Measurements from ENCODE around the gene HOXC11. TPM values are rescaled to one million over a fixed set of nuclear protein-coding genes. Genes with fewer than 3 reads are reported as not detected.

Gene HOXC11
- total RNA-seq, 1 experiment from 2014 or later: 2.4 TPM

- DNase-seq: no peak
- Histone ChIP-seq H4K20me1 (ENCODE audit: insufficient read depth) (no peaks in the 10 kb centered on the region), H3K36me3 (ENCODE audit: low read depth) (peaks cover 5% of the 10 kb centered on the region; the same call in 1 of the 2 replicates), H3K27me3 (ENCODE audit: insufficient read depth, low read depth) (no peaks in the 10 kb centered on the region), H3K79me2 (ENCODE audit: low read depth) (peaks cover 7% of the 10 kb centered on the region; the same call in 1 of the 2 replicates), H3K4me3 (no peak overlapping the region), H3F3A (ENCODE audit: insufficient read depth, low read depth) (peaks cover 23% of the 10 kb centered on the region; the same call in 1 of the 2 replicates), H3K4me1 (replicated peaks; ENCODE audit: insufficient read depth) (peaks cover 23% of the 10 kb centered on the region), H3K9me2 (ENCODE audit: insufficient read depth) (no peaks in the 10 kb centered on the region), H2AFZ (no peak overlapping the region), H3K9me3 (ENCODE audit: insufficient read depth, low read depth) (no peaks in the 10 kb centered on the region), H3K27ac (no peak overlapping the region), H3K4me2 (no peak overlapping the region)
- TF ChIP-seq CTCF (conservative IDR thresholded peaks at IDR 0.05): no peak
- no peak for TF ChIP-seq EZH2 (IDR thresholded peaks at IDR 0.05; ENCODE audit: low read depth)
- CTCF ChIA-PET: interaction anchor here (0.7 kb wide), 1 partner anchor 180 kb away, joined by 3 read pairs; no protein-coding TSS in a partner anchor
- BruUV-seq (replicated peaks): no TSS peak
- POLR2A ChIA-PET (ENCODE audit: unreplicated experiment): no interaction called here
- intact Hi-C loops (cut with micrococcal nuclease; ENCODE audit: unreplicated experiment): loop anchor here (5.0 kb wide), 1 partner anchor 83 kb away; no protein-coding TSS in a partner anchor
These were observed 23.1 kb upstream of the HOXC11 start for GRCh38 chr12:53949631-53950436.

- intact Hi-C loops (cut with micrococcal nuclease; ENCODE audit: unreplicated experiment): loop anchor here (5.0 kb wide), 1 partner anchor 83 kb away; no protein-coding TSS in a partner anchor
- Histone ChIP-seq H3K36me3 (ENCODE audit: low read depth) (peaks cover 2% of the 10 kb centered on the region; the same call in 1 of the 2 replicates), H3F3A (ENCODE audit: insufficient read depth, low read depth) (peaks cover 23% of the 10 kb centered on the region; the same call in 1 of the 2 replicates), H3K9me3 (ENCODE audit: insufficient read depth, low read depth) (no peaks in the 10 kb centered on the region), H3K4me3 (no peak overlapping the region), H3K4me1 (replicated peaks; ENCODE audit: insufficient read depth) (peaks cover 23% of the 10 kb centered on the region), H4K20me1 (ENCODE audit: insufficient read depth) (no peaks in the 10 kb centered on the region), H2AFZ (no peak overlapping the region), H3K4me2 (no peak overlapping the region), H3K79me2 (ENCODE audit: low read depth) (peaks cover 6% of the 10 kb centered on the region; the same call in 1 of the 2 replicates), H3K9me2 (ENCODE audit: insufficient read depth) (no peaks in the 10 kb centered on the region), H3K27ac (no peak overlapping the region), H3K27me3 (ENCODE audit: insufficient read depth, low read depth) (no peaks in the 10 kb centered on the region)
- POLR2A ChIA-PET (ENCODE audit: unreplicated experiment): no interaction called here
- DNase-seq: no peak
- TF ChIP-seq CTCF (conservative IDR thresholded peaks at IDR 0.05): peak; percentile 29; the same call in 1 of the 2 replicates
- TF ChIP-seq EZH2 (IDR thresholded peaks at IDR 0.05; ENCODE audit: low read depth): no peak
- no TSS peak for BruUV-seq (replicated peaks)
- CTCF ChIA-PET: interaction anchor here (0.7 kb wide), 1 partner anchor 181 kb away, joined by 3 read pairs; no protein-coding TSS in a partner anchor
These were observed 22.5 kb upstream of the HOXC11 start for GRCh38 chr12:53950437-53950773.

GRCh38 chr12:53950789-53951576 lies 21.9 kb upstream of the HOXC11 start:
- no peak overlapping the region for H2AFZ ChIP-seq
- POLR2A ChIA-PET (ENCODE audit: unreplicated experiment): no interaction called here

More at GRCh38 chr12:53950789-53951576, 21.9 kb upstream of the HOXC11 start:
- Histone ChIP-seq H4K20me1 (ENCODE audit: insufficient read depth) (no peaks in the 10 kb centered on the region), H3K4me2 (no peak overlapping the region), H3K79me2 (ENCODE audit: low read depth) (peaks cover under 1% of the 10 kb centered on the region; the same call in 1 of the 2 replicates), H3K9me3 (ENCODE audit: insufficient read depth, low read depth) (no peaks in the 10 kb centered on the region), H3K4me3 (no peak overlapping the region), H3K4me1 (replicated peaks; ENCODE audit: insufficient read depth) (peaks cover 23% of the 10 kb centered on the region), H3K9me2 (ENCODE audit: insufficient read depth) (no peaks in the 10 kb centered on the region), H3K27ac (no peak overlapping the region), H3K36me3 (ENCODE audit: low read depth) (no peaks in the 10 kb centered on the region; the same call in 1 of the 2 replicates), H3K27me3 (ENCODE audit: insufficient read depth, low read depth) (no peaks in the 10 kb centered on the region), H3F3A (ENCODE audit: insufficient read depth, low read depth) (peaks cover 23% of the 10 kb centered on the region; the same call in 1 of the 2 replicates)
- TF ChIP-seq CTCF (conservative IDR thresholded peaks at IDR 0.05) (no peak), EZH2 (IDR thresholded peaks at IDR 0.05; ENCODE audit: low read depth) (no peak)
- CTCF ChIA-PET: interaction anchor here (0.7 kb wide), 1 partner anchor 181 kb away, joined by 3 read pairs; no protein-coding TSS in a partner anchor
- DNase-seq: no peak
- no TSS peak for BruUV-seq (replicated peaks)
- intact Hi-C loops (cut with micrococcal nuclease; ENCODE audit: unreplicated experiment): loop anchor here (5.0 kb wide), 1 partner anchor 84 kb away; no protein-coding TSS in a partner anchor
